Natural killer cell (primary cell): ENCODE data around the gene FRZB. TPM values are rescaled to one million over a fixed set of nuclear protein-coding genes. Genes with fewer than 3 reads are reported as not detected.

ENCODE experiments used
- ATAC-seq, 3 donors: fragments of 150-1000 bp in 2 of 3; fragments of 200-7000 bp in 1 of 3; cut with Tn5 transposase; 1 replicate in 1 of 3; 2 replicates in 2 of 3; pipeline ENCODE4 v1.10.0; 2021; ENCODE audit warnings: mild to moderate bottlenecking in 2 of 3, moderate library complexity in 2 of 3
- DNase-seq, 2 donors: peaks; one replicate each; pipeline versions ENCODE4 v3.0.0 to v3.0.0-alpha.2; 2013 to 2021; ENCODE audit warnings: mixed read lengths in 1 of 2
- H3K27ac ChIP-seq: one replicate; pipeline ENCODE4 v1.5.1; 2013; ENCODE audit warnings: mild to moderate bottlenecking, low read length
- H3K27me3 ChIP-seq: one replicate; pipeline ENCODE4 v1.6.1; 2013; ENCODE audit warnings: low read length; ENCODE audit not compliant: control insufficient read depth, insufficient read depth
- H3K36me3 ChIP-seq: one replicate; pipeline ENCODE4 v1.6.1; 2013; ENCODE audit warnings: low read length; ENCODE audit not compliant: control insufficient read depth, insufficient read depth
- H3K4me1 ChIP-seq: one replicate; pipeline ENCODE4 v1.6.1; 2013; ENCODE audit warnings: low read length; ENCODE audit not compliant: control insufficient read depth, insufficient read depth
- H3K4me3 ChIP-seq: one replicate; pipeline ENCODE4 v1.5.1; 2013; ENCODE audit warnings: low read length
- H3K9me3 ChIP-seq: one replicate; pipeline ENCODE4 v1.6.1; 2013; ENCODE audit warnings: low read length; ENCODE audit not compliant: control insufficient read depth, insufficient read depth
- H3K27ac Mint-ChIP-seq, 2 donors: one replicate each; pipeline ENCODE4 v1.8.0; 2022; ENCODE audit warnings: mild to moderate bottlenecking in 2 of 2, mixed read lengths in 2 of 2, moderate library complexity in 1 of 2
- H3K27me3 Mint-ChIP-seq, 2 donors: one replicate each; pipeline ENCODE4 v1.8.0; 2022; ENCODE audit warnings: low read depth in 2 of 2, mixed read lengths in 2 of 2
- H3K36me3 Mint-ChIP-seq: one replicate; pipeline ENCODE4 v1.8.0; 2022; ENCODE audit warnings: mixed read lengths
- H3K4me1 Mint-ChIP-seq, 2 donors: one replicate each; pipeline ENCODE4 v1.8.0; 2022; ENCODE audit warnings: mixed read lengths in 2 of 2
- H3K4me3 Mint-ChIP-seq: one replicate; pipeline ENCODE4 v1.8.0; 2022; ENCODE audit warnings: mild to moderate bottlenecking, moderate library complexity, mixed read lengths
- H3K9me3 Mint-ChIP-seq, 2 donors: one replicate each; pipeline ENCODE4 v1.8.0; 2022; ENCODE audit warnings: mixed read lengths in 2 of 2
- WGBS: methylation state at CpG from one replicate; pipeline ENCODE4 v1.1.7; 2013; ENCODE audit warnings: missing lambda C conversion rate; ENCODE audit not compliant: insufficient coverage; 5-methylcytosine and 5-hydroxymethylcytosine counted together
- intact Hi-C: fragments of 100-400 bp; cut with micrococcal nuclease; formaldehyde crosslinking; loops from one replicate; pipeline ENCODE4 v1.14.2; 2022
- total RNA-seq, 4 donors: library from RNA; stranded (reverse); fragments of 120-200 nt in 1 of 4; gene quantifications; one replicate each; pipeline versions ENCODE4 v1.2.3 to v1.2.4, GENCODE V29; 2013 to 2022
- TF ChIP-seq, protein P1 (sequence below): fragments of 200-600 bp; IDR thresholded peaks from one replicate; pipeline ENCODE4 v1.8.0; 2022; ENCODE audit warnings: antibody characterized with exemption

The FRZB gene
- total RNA-seq, 3 donors from 2014 or later (not counting 1 experiment from before 2014, with no cell fraction given), result not detected

DNA sequence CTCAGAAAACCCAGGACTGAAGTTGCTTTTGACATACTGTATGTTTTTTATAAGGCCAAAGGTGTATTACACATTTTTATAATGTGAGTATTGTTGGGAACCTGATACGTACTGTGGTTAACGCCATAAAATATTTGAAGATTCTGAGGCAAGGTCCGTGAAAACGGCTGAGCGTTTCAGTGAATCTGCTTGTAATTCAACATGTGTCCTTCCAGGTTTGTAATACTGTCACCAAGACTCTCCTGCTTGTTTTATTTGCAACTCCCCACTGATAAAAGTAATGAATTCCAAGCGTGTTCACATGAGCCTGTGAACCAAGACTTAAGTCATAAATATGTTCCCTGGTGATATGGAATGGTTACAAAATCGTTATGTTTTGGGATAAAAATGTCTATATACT, 23.9 kb upstream of the FRZB start:
- no peaks in the 10 kb centered on the region for H3K36me3 ChIP-seq
- no peaks in the 10 kb centered on the region for H3K9me3 Mint-ChIP-seq
- no peak for DNase-seq
- no peak for ATAC-seq
- WGBS, result 97% methylated on average over 5 of the region's 7 CpGs
- H3K27me3 ChIP-seq, result no peaks in the 10 kb centered on the region
- no peaks in the 10 kb centered on the region for H3K36me3 Mint-ChIP-seq
- H3K9me3 ChIP-seq, result no peaks in the 10 kb centered on the region
- no peaks in the 10 kb centered on the region for H3K4me1 ChIP-seq
- intact Hi-C loops, result no loop called here
- no peaks in the 10 kb centered on the region for H3K4me1 Mint-ChIP-seq
- no peak overlapping the region for H3K4me3 ChIP-seq
- no peak overlapping the region for H3K4me3 Mint-ChIP-seq
- TF ChIP-seq, protein P1, sequence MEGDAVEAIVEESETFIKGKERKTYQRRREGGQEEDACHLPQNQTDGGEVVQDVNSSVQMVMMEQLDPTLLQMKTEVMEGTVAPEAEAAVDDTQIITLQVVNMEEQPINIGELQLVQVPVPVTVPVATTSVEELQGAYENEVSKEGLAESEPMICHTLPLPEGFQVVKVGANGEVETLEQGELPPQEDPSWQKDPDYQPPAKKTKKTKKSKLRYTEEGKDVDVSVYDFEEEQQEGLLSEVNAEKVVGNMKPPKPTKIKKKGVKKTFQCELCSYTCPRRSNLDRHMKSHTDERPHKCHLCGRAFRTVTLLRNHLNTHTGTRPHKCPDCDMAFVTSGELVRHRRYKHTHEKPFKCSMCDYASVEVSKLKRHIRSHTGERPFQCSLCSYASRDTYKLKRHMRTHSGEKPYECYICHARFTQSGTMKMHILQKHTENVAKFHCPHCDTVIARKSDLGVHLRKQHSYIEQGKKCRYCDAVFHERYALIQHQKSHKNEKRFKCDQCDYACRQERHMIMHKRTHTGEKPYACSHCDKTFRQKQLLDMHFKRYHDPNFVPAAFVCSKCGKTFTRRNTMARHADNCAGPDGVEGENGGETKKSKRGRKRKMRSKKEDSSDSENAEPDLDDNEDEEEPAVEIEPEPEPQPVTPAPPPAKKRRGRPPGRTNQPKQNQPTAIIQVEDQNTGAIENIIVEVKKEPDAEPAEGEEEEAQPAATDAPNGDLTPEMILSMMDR, result no peak
- no peak overlapping the region for H3K27ac Mint-ChIP-seq
- H3K27me3 Mint-ChIP-seq, result no peaks in the 10 kb centered on the region
- H3K27ac ChIP-seq, result no peak overlapping the region

GRCh38 chr2:182887753-182888415, 21.4 kb upstream of the FRZB start:
- H3K36me3 ChIP-seq, result no peaks in the 10 kb centered on the region
- Mint-ChIP-seq H3K9me3 (no peaks in the 10 kb centered on the region), H3K4me3 (no peak overlapping the region), H3K4me1 (no peaks in the 10 kb centered on the region), H3K27me3 (no peaks in the 10 kb centered on the region), H3K36me3 (no peaks in the 10 kb centered on the region), H3K27ac (no peak overlapping the region)
- intact Hi-C loops, result no loop called here
- H3K4me3 ChIP-seq, result no peak overlapping the region
- no peak overlapping the region for H3K27ac ChIP-seq
- no peaks in the 10 kb centered on the region for H3K4me1 ChIP-seq
- DNase-seq (no peak), ATAC-seq (no peak)
- H3K9me3 ChIP-seq, result no peaks in the 10 kb centered on the region
- TF ChIP-seq, protein P1, result no peak
- no peaks in the 10 kb centered on the region for H3K27me3 ChIP-seq
- WGBS, result 80% methylated on average over 2 of the region's 4 CpGs

GRCh38 chr2:182887093-182887492, 20.7 kb upstream of the FRZB start:
- ATAC-seq, result no peak
- Mint-ChIP-seq H3K27me3 (no peaks in the 10 kb centered on the region), H3K4me1 (no peaks in the 10 kb centered on the region), H3K9me3 (no peaks in the 10 kb centered on the region), H3K27ac (no peak overlapping the region), H3K36me3 (no peaks in the 10 kb centered on the region), H3K4me3 (no peak overlapping the region)
- H3K27me3 ChIP-seq, result no peaks in the 10 kb centered on the region
- 97% methylated on average over 4 of the region's 6 CpGs for WGBS
- H3K9me3 ChIP-seq, result no peaks in the 10 kb centered on the region
- H3K36me3 ChIP-seq, result no peaks in the 10 kb centered on the region
- intact Hi-C loops, result no loop called here
- no peak overlapping the region for H3K4me3 ChIP-seq
- H3K27ac ChIP-seq, result no peak overlapping the region
- TF ChIP-seq, protein P1, result no peak
- no peak for DNase-seq
- no peaks in the 10 kb centered on the region for H3K4me1 ChIP-seq

DNA sequence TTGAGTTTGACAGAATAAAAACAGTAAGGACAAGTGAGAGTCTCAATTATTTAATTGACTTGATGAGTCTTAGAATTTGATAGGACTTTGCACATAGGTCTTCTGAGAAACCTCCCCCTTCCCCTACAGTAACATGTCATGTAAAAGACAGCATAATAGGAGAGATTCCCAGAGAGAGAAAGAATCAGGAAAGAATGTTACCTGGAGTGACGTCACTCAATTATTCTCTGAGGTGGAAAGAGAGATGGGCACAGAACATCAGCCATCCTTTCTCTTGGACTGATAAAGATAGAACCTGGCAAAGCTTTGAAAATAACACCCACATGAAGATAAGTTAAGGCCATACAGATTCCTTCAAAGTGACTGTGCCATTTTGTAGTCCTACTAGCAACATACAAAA, 19.3 kb upstream of the FRZB start:
- intact Hi-C loops, result no loop called here
- no peak overlapping the region for H3K27ac Mint-ChIP-seq
- no peak overlapping the region for H3K27ac ChIP-seq
- DNase-seq (no peak), ATAC-seq (no peak)
- H3K4me1 Mint-ChIP-seq, result no peaks in the 10 kb centered on the region
- H3K9me3 ChIP-seq, result no peaks in the 10 kb centered on the region
- 92% methylated on average over 1 of the region's 1 CpG for WGBS
- no peaks in the 10 kb centered on the region for H3K36me3 Mint-ChIP-seq
- H3K9me3 Mint-ChIP-seq, result peaks cover 0 to 2% of the 10 kb centered on the region in 2 donors
- TF ChIP-seq, protein P1, result no peak
- H3K4me3 Mint-ChIP-seq, result no peak overlapping the region
- no peaks in the 10 kb centered on the region for H3K27me3 ChIP-seq
- H3K4me1 ChIP-seq, result no peaks in the 10 kb centered on the region
- H3K4me3 ChIP-seq, result no peak overlapping the region
- no peaks in the 10 kb centered on the region for H3K36me3 ChIP-seq
- no peaks in the 10 kb centered on the region for H3K27me3 Mint-ChIP-seq
